SKM-1 treated with dmso at 0.1 percent for 144 hours (cell line): ENCODE measurements around the gene BRSK2.
"Not testable (repeated sequence)": the region's sequence is repeated elsewhere in the genome, so short reads cannot be mapped to it uniquely, and the experiment has no call there.

Experiments
- DNase-seq: peaks from one replicate; lab custom pipeline; 2025; ENCODE audit not compliant: unreplicated experiment; lab: John Stamatoyannopoulos, UW

The BRSK2 gene

DNA sequence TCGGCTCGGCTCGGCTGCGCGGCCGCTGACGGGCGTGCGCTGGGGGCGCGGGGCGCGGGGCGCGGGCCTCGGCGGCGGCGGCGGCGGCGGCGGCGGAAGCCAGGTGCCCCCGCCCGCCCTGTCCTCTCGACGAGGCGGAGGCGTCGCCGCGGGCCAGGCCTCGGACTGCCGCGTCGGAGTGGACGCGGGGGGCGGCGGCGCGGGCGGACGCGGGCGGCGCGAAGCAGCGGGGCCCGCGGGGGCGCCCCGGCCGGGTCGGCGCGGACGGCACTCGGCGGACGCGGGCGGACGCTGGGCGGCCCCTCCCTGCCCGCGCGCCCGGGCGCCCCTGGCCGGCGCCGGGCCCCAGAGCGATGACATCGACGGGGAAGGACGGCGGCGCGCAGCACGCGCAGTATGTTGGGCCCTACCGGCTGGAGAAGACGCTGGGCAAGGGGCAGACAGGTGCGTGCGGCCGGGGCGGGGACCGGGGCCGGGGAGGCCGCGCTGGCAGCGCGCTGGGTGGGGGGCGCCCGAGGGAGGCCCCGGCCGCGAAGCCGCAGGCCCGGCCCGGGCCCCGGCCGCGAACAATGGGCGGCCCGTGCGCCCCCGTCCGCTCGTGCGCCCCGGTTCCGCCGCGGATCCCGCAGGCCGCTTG lies at the start of gene BRSK2:
BRSK2 (plus strand) TSS at position 3 of the 637 bp plus-strand sequence; CDS start at position 354, 351 bp downstream.
- no peak for DNase-seq

DNA sequence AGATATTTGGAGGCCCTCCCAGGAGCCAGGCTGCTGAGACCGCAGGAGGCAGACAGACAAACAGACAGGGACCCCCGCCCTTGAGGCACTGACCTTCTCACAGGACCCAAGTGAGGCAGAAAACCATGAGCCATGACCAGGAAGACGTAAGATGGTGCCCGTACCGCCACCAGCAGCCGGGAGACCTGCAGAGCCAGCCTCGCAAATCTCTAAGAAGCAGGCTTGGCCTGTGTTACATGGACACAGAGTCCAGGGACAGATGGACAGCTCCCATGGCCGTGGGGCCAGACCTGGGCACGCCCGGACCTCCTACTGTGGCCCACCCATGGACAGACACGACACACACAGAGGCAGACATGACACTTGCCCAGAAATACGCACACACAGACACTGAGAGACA lies 49.6 kb upstream of the BRSK2 start:
- no peak for DNase-seq

DNA sequence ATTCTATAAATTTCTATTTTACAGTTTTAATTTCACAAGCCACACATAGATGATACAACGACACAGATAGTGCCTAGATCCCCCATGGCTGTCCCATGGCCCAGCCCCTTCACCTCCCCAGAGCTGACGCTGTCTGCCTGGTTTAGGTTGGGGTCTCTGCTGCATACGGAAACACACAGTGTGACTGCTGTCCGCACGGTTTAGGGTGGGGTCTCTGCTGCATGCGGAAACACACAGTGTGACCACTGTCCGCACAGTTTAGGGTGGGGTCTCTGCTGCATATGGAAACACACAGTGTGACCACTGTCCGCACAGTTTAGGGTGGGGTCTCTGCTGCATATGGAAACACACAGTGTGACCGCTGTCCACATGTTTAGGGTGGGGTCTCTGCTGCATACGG lies 48.5 kb upstream of the BRSK2 start:
- not testable (repeated sequence) for DNase-seq

DNA sequence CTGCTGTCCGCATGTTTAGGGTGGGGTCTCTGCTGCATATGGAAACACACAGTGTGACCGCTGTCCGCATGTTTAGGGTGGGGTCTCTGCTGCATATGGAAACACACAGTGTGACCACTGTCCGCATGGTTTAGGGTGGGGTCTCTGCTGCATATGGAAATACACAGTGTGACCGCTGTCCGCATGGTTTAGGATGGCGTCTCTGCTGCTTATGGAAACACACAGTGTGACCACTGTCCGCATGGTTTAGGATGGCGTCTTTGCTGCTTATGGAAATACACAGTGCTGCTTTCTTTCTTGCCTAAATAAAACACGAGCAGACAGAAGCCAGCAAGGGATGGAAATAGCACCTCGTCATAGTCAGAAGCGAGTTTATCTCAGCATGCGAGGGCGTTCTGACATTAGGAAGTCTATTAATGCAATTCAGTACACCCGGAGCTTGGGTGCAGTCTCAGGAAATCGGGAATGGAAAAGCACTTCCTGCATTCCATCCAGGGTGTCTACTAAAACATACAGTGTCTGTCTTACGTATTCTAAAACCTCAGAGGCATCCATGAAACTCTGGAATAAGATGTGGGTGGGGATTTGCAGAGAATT lies 47.7 kb upstream of the BRSK2 start:
- no peak for DNase-seq

DNA sequence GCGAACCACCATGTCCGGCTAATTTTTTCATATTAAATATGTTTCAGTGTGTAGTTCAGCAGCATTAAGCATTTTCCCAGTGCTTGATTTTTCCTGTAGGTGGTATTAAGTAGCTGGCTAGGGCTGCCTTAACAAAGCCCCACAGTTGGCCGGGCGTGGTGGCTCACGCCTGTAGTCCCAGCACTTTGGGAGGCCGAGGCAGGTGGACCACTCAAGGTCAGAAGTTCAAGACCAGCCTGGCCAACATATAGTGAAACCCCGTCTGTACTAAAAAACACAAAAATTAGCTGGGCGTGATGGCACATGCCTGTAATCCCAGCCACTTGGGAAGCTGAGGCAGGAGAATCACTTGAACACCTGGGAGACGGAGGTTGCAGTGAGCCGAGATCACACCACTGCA lies 46.8 kb upstream of the BRSK2 start:
- DNase-seq = no peak

DNA sequence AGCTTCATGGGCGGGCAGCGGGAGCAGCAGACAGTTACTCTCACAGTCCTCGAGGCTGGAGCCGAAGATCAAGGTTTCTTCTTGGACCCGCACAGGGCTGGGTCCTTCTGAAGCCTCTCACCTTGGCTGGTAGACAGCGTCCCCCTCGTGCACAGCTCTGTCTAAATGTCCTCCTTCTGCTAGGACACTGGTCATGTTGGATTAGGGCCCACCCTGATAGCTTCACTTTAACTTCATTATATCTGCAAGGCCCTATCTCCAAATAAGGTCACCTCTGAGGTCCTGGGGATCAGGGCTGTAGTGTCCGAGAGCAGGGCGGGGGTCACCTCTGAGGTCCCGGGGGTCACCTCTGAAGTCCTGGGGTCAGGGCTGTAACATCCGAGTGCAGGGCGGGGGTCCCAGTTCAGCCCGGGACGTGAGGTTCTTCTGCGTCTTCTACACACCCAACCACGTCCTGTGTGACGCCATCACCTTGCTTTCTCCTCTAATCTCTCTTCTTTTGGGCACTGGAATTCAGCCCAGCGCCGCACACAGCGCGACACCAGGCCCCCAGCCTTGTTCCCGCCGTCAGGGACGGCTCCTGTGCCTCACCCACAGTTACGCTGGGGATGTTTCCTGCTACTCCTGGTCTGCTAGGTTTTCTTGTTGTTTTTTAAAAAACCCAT lies 46.2 kb upstream of the BRSK2 start:
- DNase-seq = no peak

DNA sequence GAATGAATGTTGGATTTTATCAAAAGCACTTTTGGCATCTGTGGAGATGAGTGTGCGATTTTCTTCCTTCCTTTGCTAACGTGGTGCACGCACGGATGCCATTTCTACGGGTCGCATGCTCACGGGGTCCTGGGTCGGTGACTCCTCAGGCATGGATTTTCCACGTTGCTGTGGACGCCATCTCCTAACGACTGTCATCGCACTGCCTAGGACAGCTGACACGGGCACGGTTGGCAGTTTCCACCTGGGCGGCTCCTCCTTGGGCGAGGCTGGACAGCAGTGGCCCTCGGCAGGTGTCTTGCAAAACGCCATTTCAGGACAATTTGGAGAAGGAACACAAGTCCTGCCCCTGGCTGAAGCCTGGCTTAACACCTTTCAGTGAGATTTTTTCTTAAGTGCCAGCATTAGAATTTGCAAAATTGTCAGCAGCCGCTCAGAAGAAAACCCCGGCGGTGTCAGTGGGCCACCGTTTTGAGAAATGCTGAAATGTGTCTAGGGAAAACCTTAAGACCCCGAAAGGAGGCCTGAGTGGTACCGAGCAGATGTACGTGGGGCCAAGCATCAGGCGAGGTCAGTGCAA lies 45.6 kb upstream of the BRSK2 start:
- no peak for DNase-seq

DNA sequence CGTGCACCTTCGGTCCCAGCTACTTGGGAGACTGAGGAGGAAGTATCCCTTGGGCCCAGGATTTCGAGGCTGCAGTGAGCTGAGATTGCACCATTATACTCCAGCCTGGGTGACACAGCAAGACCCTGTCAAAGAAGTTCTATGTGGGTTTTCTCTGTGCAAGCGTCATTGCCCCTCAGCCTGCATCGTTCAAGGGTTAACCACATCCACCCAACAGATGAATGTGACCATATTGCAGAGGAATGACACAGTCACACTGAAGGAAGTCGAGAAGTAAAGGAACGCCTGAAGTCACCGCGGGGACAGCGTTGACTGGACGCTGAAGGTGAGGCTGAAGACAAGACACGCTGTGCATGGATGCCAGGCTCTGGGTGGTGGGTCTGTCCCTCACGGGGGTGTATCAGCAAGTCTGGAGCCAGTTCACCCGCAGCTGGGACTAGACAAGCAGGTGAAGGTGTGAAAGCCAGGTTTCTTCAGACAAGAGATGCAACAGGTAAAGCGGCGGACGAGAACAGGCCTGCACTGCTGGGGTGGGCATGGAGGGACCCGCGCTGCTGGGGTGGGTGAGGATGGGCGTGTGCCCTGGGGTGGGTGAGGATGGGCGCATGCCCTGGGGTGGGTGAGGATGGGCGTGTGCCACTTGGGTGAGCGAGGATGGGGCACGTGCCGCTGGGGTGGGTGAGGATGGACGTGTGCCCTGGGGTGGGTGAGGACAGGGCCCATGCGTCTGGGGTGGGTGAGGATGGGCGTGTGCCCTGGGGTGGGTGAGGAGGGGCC lies 43.8 kb upstream of the BRSK2 start:
- DNase-seq = no peak

DNA sequence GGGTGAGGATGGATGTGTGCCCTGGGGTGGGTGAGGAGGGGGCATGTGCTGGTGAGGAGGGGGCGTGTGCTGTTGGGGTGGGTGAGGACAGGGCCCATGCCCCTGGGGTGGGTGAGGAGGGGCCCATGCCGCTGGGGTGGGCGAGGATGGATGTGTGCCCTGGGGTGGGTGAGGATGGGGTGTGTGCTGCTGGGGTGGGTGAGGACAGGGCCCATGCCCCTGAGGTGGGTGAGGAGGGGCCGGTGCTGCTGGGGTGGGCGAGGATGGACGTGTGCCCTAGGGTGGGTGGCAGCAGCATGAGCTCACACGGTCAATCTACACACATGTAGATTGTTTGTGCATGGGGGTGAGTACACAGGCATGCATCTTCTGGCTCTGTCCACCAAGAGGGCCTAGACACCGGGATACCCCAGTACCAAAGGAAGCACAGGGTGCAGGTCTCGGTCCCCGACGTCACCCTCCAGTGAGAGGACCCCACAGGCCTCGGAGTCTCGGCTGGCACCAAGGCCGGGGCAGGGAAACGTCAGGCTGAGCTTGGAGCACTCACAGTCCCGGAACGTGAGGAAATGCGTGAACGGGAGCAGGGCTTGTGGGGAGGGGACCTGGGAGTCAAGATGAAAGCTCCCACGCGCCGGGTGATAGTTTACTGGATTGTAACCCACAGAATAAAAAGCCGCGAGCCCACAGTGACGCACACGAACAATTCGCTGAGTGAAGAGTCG lies 42.9 kb upstream of the BRSK2 start:
- no peak for DNase-seq

DNA sequence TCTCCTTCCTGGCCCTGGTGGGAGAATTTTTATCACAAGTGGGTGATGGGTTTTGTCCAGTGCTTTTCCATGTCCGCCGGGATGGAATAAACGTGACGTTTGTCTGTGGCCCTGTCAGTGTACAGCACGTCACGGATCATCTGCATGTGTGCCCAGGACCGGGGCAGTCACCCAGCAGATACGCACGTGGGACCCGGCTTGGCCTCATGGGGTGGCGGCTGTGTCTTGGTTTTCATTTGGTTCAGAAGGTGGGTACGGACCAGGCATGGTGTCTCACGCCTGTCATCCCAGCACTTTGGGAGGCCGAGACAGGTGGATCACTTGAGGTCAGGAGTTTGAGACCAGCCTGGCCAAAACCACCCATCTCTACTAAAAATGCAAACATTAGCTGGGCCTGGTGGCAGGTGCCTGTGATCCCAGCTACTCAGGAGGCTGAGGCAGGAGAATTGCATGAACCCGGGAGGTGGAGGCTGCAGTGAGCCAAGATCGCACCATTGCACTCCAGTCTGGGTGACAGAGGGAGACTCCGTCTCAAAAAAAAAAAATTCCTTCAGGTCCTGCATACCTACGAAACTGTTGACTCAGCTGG lies 42.2 kb upstream of the BRSK2 start:
- DNase-seq = not testable (repeated sequence)

DNA sequence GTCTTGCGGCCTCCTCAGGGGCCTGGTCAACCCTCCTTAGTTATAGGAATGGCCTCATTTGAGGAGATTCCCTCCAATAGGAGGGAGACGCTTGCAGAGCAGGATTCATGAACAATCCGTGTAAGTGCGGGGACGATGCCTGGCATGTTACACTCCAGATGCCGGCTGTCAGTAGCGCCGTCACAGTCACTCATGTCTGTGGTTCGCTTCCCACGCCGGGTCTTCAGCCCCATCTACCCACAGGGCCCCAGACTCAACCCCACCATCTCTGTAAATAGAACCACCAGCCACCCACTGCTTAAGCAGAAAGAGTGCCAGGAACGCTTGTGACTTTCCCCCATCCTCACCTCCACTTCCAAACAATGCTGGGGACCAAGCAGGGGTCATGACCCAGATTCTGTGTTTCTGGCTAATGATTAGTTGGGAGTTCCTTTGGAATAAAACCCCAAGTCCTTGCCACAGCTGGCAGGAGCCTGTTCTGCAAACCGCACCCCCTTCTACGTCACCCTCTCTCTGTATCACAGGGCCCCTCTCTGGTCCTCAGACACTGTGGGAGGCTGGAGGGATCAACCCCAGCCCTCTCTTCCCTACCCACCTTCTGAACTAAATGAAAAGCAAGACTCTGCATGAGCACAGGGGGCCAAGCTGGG lies 41.5 kb upstream of the BRSK2 start:
- no peak for DNase-seq

DNA sequence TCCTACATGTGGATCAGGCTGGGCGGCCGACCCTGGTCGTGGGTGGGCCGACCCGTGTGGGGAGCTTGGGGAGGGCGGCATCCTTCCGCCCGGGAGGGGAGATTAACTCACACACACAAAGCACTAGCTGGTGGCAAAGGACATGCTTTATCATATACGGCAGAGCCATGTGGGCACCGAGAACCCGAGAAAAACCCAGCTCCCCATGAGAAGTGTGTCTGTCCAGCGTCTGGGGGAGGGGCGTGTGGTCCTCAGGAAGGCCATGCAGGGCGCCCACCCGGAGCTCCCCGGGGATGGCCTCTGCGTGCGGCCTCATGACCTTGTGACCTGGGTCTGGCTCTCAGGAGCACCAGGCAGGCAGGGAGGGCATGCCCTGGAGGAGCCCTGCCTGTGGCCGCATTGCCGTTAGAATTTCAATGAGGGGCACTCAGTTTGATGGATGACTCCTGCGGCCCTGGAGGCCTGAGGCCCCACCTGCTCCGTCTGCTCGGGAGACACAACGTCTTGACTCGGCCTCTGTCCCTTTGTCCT lies 40.9 kb upstream of the BRSK2 start:
- no peak for DNase-seq

DNA sequence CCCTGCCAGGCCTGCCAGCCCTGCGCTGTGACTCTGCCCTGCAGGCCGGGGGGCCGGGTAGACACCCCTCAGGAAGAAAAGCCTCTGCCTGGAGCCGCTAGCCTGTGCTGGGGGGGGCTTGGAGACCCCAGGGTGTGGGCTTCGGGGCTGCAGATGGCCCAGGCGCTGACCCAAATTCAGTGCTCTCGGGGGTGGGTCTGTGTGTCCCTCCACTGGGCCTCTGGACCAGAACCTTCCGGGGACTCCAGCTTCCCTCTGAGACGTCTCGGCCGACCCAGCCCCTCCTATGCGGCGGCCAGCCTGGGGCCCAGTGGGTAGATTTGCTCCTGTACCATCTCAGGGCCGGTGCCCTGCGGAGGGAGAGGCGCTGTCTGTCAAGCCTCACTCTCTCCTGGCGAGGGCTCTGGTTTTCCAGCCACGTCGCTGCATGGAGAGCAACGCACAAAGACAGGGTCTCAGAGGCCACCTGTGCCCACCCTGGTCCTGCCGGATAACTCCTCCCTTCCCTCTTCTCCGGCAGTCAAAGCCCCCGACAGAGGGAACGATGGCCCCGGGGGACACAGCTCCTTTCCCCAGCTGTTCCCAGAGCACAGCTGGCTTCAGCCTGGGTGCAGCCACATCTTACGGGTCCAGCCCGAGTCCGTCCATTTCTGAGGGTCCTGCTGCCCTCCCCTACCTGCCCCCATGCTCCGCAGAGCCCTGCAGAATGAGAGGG lies 40.2 kb upstream of the BRSK2 start:
- no peak for DNase-seq

DNA sequence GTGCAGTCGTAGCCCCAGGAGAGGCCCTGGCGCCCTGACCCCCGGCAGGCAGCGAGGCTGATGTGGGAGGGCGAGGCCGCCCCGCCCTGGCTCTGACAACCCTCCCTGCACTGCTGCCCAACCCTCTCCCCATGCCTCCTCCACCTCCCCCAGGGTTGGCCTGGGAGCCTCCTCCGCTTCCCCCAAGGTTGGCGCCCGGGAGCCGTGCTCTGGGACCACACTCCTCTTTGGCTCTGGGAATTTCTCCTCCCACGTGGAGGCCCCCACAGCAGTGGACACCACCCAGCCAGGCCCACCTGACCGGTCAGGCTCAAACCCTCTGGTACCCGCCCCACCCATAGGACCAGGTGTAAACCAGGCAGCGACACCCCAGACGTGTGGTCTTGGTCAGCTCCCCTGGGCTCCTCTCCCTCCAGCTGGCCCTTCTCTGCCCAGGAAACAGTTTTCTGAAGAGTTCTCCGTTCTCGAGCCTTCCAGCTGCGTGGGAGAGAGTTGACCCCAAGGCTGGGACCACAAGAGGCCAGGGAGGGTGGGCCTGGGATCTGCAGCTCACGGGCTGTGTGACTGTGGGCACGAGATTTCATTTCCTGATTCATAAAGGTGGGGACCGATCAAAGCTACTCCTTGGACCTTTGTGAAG lies 39.5 kb upstream of the BRSK2 start:
- DNase-seq = no peak

DNA sequence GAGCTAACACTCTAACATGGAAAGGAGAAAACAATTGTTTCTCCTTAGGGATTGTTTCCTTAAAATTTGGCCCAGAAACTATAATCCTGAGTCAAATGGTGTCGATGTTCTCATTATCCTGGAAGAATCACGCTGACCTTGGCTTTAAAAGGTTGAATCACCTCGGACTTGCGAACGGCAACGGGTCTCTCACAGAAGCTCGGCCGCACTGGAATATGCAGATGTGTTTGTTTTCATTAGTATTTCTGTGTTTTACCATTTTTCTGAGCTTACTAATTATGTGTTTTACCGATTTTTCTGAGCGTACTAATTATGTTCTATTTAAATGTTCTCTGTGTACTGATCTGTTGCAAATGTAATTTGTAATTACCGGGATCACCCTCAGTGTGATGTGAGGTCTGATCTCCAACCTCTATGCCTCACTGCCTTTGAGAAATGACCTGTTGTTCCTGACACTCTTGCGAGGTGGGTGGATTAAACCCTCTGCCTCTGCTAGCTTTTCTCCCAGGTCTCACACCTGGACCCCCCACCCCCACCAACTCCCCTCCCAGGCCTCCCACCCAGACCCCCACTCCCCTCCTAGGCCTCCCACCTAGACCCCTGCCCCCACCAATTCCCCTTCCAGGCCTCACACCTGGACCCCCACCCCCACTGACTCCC lies 38.3 kb upstream of the BRSK2 start:
- DNase-seq = no peak

DNA sequence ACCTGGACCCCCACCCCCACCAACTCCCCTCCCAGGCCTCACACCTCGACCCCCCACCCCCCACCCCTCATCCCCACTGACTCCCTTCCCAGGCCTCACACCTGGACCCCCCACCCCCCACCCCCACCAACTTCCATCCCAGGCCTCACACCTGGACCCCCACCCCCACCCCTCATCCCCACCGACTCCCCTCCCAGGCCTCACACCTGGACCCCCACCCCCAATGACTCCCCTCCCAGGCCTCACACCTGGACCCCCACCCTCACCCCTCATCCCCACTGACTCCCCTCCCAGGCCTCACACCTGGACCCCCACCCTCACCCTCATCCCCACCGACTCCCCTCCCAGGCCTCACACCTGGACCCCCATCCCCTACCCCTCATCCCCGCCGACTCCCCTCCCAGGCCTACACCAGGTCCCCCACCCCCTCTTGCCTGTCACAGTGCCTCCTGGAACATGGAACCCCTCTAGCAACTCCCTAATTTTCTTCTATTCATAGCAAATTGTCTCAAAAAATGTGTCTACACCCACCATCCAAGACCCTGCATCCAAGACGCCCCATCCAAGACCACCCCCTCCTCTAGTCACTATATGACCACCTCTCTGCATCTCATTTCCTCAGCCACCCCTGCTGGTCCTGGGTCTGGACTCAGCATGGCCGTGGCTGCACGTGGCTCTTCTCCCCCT lies 36.9 kb upstream of the BRSK2 start:
- DNase-seq = no peak

DNA sequence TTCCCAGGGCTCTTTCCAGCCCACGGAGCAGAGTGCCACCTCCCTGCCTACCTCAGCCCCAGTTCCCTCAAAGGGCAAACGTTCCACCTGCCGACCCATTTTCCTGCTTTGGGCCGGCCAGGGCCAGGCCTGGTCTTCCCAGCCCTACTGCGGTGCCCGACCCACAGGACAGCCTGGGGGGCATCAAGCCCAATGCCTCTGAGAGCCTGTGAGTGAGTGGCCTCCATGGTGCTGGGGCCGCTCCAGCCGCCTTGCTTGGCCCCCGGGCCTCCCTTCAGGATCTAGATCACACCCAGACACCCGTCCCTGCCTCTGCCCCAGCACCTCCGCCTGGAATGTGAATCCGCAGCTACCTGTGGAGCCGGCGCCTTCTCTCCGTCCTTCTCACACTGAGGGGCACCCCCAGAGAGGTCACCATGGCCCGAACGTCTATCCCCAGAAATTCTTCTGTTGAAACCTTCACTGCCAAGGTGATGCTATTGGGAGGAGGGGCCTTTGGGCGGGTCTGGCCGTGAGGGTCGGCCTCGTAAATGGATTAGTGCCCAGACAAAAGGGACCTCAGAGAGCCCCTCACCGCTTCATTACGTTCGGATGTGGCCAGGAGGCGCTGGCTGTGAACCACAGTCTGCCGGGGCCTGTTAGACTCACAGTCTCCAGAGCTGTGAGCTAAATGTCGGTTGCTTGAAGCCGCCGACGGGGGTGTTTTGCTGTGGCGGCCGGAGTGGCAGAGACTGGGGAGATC lies 36.2 kb upstream of the BRSK2 start:
- no peak for DNase-seq
